HEK293T (cell line): Measurements from ENCODE around the gene RAB1A.

ENCODE experiments used
- CTCF ChIA-PET: fragments of 350-600 bp; formaldehyde crosslinking; extraction: SDS; loops from one replicate; lab custom pipeline; 2021; ENCODE audit warnings: antibody characterized with exemption, inconsistent platforms; lab: Yijun Ruan, JAX
- POLR2A ChIA-PET: fragments of 350-600 bp; formaldehyde crosslinking; extraction: SDS; loops from one replicate; lab custom pipeline; 2020; ENCODE audit warnings: antibody characterized with exemption, inconsistent platforms; lab: Yijun Ruan, JAX
- DNase-seq: peaks from one replicate; pipeline ENCODE4 v3.0.0; 2012; ENCODE audit warnings: mixed read lengths; ENCODE audit errors: extremely low spot score
- ARNT ChIP-seq: fragments of 450-650 bp; IDR thresholded peaks from 2 replicates; pipeline ENCODE4 v1.6.1; 2017; ENCODE audit warnings: mild to moderate bottlenecking
- BHLHE40 ChIP-seq: fragments of 450-650 bp; IDR thresholded peaks from 2 replicates; pipeline ENCODE4 v1.6.1; 2016; ENCODE audit warnings: mild to moderate bottlenecking, moderate library complexity, borderline replicate concordance
- CTBP1 ChIP-seq: fragments of 450-650 bp; IDR thresholded peaks from 2 replicates; pipeline ENCODE4 v1.6.1; 2016; ENCODE audit warnings: borderline replicate concordance
- ELF4 ChIP-seq: fragments of 450-650 bp; IDR thresholded peaks from 2 replicates; pipeline ENCODE4 v1.6.1; 2017; ENCODE audit warnings: antibody characterized with exemption
- FOXA1 ChIP-seq: fragments of 450-650 bp; IDR thresholded peaks from 2 replicates; pipeline ENCODE4 v1.6.1; 2016; ENCODE audit warnings: mild to moderate bottlenecking
- FOXK2 ChIP-seq: fragments of 450-650 bp; IDR thresholded peaks from 2 replicates; pipeline ENCODE4 v1.6.1; 2016; ENCODE audit warnings: mild to moderate bottlenecking
- FOXM1 ChIP-seq: fragments of 450-650 bp; IDR thresholded peaks from 2 replicates; pipeline ENCODE4 v1.6.1; 2017; ENCODE audit warnings: mild to moderate bottlenecking, borderline replicate concordance
- HDGF ChIP-seq: fragments of 450-650 bp; IDR thresholded peaks from 2 replicates; pipeline ENCODE4 v1.6.1; 2017; ENCODE audit warnings: antibody characterized with exemption, borderline replicate concordance
- L3MBTL2 ChIP-seq: fragments of 450-650 bp; conservative IDR thresholded peaks from 2 replicates; pipeline ENCODE4 v1.6.1; 2016; ENCODE audit warnings: mild to moderate bottlenecking
- LEF1 ChIP-seq: fragments of 450-650 bp; IDR thresholded peaks from 2 replicates; pipeline ENCODE4 v1.6.1; 2017; ENCODE audit warnings: mild to moderate bottlenecking, borderline replicate concordance
- NFRKB ChIP-seq: fragments of 450-650 bp; IDR thresholded peaks from 2 replicates; pipeline ENCODE4 v1.6.1; 2016; ENCODE audit warnings: mild to moderate bottlenecking, moderate library complexity
- PKNOX1 ChIP-seq: fragments of 450-650 bp; IDR thresholded peaks from 2 replicates; pipeline ENCODE4 v1.6.1; 2016
- SP1 ChIP-seq: fragments of 450-650 bp; IDR thresholded peaks from 2 replicates; pipeline ENCODE4 v1.6.1; 2017
- SUZ12 ChIP-seq: fragments of 450-650 bp; IDR thresholded peaks from 2 replicates; pipeline ENCODE4 v1.6.1; 2016; ENCODE audit warnings: mild to moderate bottlenecking
- TARDBP ChIP-seq: fragments of 450-650 bp; IDR thresholded peaks from 2 replicates; pipeline ENCODE4 v1.6.1; 2016
- ZNF384 ChIP-seq: fragments of 450-650 bp; IDR thresholded peaks from 2 replicates; pipeline ENCODE4 v1.6.1; 2016

The RAB1A gene

DNA sequence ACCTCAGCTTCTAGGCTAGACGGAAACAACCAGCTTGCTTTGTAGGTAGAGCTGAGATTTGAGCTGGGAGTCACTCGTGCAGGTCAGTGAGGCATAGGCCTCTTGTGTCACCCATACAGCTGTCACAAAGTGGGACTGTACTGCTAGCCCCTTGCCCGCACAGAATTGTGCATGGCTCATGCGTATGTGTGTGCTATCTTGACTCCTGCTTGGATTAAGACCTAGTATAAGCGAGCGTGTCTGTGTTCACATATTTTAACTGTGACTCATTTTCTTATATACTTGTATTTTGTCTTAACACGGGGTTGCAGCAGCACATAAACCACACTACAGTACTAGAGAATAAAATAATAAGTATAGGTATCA, 53.6 kb downstream of the RAB1A start:
- DNase-seq, result no peak
- TF ChIP-seq BHLHE40, result no peak
- TF ChIP-seq ARNT, result no peak
- TF ChIP-seq LEF1, result no peak
- no peak for TF ChIP-seq NFRKB
- no peak for TF ChIP-seq TARDBP
- TF ChIP-seq ZNF384, result no peak
- no peak for TF ChIP-seq FOXM1
- no peak for TF ChIP-seq FOXA1
- no peak for TF ChIP-seq FOXK2
- no peak for TF ChIP-seq L3MBTL2
- no peak for TF ChIP-seq HDGF
- no peak for TF ChIP-seq SP1
- no peak for TF ChIP-seq ELF4
- no peak for TF ChIP-seq CTBP1
- TF ChIP-seq SUZ12, result no peak
- no peak for TF ChIP-seq PKNOX1
- CTCF ChIA-PET, result interaction anchor here (0.8 kb wide), 1 partner anchor 36 kb away, joined by 3 read pairs; no protein-coding TSS in a partner anchor
- POLR2A ChIA-PET, result no interaction called here

DNA sequence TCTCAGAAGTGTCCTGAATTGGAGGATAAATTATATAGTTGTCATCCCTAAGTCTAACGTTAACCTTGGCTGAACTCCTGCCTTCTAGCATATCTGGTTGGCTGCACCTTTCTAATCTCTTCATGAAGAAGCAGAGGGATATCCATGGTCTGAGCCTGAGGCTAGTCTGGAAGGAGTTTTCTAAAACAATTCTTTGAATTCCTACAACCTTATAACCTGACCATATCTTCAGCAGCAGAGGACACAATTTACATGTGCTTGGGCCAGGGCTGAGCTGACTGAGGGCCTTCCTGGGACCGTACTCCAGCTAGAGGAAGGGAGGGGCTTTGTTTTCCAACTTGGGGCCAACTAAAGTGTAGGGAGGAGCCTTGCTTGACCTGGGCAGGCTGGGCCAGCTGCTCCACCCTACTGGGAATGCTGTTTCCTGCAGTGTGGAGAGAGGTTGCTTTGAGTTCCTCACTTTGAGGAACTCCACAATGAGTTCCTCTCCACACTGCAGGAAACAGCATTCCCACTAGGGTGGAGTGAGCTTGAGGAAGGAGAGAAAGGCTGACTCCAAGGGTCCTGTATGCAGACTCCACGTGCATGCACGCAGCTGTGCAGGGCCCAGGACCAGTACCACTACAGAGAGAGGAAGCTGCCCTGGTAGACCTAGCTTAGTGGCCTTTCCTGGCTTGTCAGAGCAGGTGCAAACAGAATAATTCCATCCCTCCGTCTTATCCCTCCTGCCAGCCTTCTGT, 54.1 kb downstream of the RAB1A start:
- ChIA-PET POLR2A (interaction anchor here (1.0 kb wide), 1 partner anchor 20 kb away, joined by 3 read pairs; no protein-coding TSS in a partner anchor), CTCF (interaction anchor here (0.8 kb wide), 1 partner anchor 36 kb away, joined by 3 read pairs; no protein-coding TSS in a partner anchor)
- TF ChIP-seq LEF1 (no peak), SP1 (no peak), FOXA1 (no peak), CTBP1 (no peak), PKNOX1 (no peak), ZNF384 (no peak), FOXK2 (no peak), ELF4 (no peak), FOXM1 (no peak), BHLHE40 (no peak), NFRKB (no peak), HDGF (no peak), TARDBP (no peak), ARNT (no peak), SUZ12 (no peak), L3MBTL2 (no peak)
- no peak for DNase-seq

GRCh38 chr2:65075176-65075575, 54.7 kb downstream of the RAB1A start:
- no peak for TF ChIP-seq ARNT
- TF ChIP-seq NFRKB, result no peak
- TF ChIP-seq SP1, result no peak
- no peak for TF ChIP-seq TARDBP
- TF ChIP-seq LEF1, result no peak
- no peak for TF ChIP-seq FOXM1
- no peak for TF ChIP-seq CTBP1
- no peak for TF ChIP-seq PKNOX1
- TF ChIP-seq ELF4, result no peak
- TF ChIP-seq L3MBTL2, result no peak
- TF ChIP-seq ZNF384, result no peak
- no peak for TF ChIP-seq HDGF
- no peak for TF ChIP-seq FOXA1
- TF ChIP-seq BHLHE40, result no peak
- no peak for TF ChIP-seq FOXK2
- no peak for TF ChIP-seq SUZ12
- DNase-seq, result no peak
- CTCF ChIA-PET, result no interaction called here
- POLR2A ChIA-PET, result interaction anchor here (1.0 kb wide), 1 partner anchor 20 kb away, joined by 3 read pairs; no protein-coding TSS in a partner anchor

GRCh38 chr2:65073879-65074565, 55.9 kb downstream of the RAB1A start:
- DNase-seq, result no peak
- POLR2A ChIA-PET, result interaction anchor here (1.3 kb wide), 1 partner anchor 10 kb away, joined by 3 read pairs; no protein-coding TSS in a partner anchor
- CTCF ChIA-PET, result no interaction called here
- no peak for TF ChIP-seq TARDBP
- TF ChIP-seq PKNOX1, result no peak
- no peak for TF ChIP-seq NFRKB
- no peak for TF ChIP-seq CTBP1
- TF ChIP-seq LEF1, result no peak
- no peak for TF ChIP-seq SP1
- TF ChIP-seq ARNT, result no peak
- TF ChIP-seq FOXK2, result no peak
- TF ChIP-seq ELF4, result no peak
- no peak for TF ChIP-seq BHLHE40
- TF ChIP-seq FOXM1, result no peak
- no peak for TF ChIP-seq FOXA1
- no peak for TF ChIP-seq HDGF
- no peak for TF ChIP-seq ZNF384
- no peak for TF ChIP-seq SUZ12
- no peak for TF ChIP-seq L3MBTL2
